Fibroblast of peridontal ligament (primary cell): Measurements from ENCODE around the gene ZNF532.
A peak's percentile ranks its signal among the peaks of the same experiment; 100 is the strongest.

Experiments
- DNase-seq: peaks from one replicate; pipeline ENCODE4 v3.0.0-alpha.2; 2010; ENCODE audit errors: extremely low read depth

ZNF532 gene

DNA sequence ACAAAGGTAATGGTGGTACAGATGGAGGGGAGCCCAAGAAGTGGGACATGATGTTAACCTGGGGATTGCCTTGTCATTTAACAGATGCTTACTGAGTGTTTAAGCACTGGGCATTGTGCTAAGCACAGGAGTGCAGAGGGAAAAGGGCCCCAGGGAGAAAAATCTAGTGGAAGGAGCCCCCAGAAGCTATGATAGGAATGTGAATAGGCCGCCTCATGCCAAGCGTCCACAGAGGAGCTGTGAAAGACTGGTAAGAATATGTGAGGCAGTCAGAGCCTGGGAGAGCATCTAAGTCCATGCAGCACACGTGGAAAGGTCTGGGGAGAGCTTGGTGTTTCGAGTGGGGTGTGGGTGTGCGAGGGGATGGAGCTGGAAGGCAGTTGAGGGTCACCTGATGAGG, 5.5 kb downstream of the ZNF532 start:
- peak; percentile 34 for DNase-seq

DNA sequence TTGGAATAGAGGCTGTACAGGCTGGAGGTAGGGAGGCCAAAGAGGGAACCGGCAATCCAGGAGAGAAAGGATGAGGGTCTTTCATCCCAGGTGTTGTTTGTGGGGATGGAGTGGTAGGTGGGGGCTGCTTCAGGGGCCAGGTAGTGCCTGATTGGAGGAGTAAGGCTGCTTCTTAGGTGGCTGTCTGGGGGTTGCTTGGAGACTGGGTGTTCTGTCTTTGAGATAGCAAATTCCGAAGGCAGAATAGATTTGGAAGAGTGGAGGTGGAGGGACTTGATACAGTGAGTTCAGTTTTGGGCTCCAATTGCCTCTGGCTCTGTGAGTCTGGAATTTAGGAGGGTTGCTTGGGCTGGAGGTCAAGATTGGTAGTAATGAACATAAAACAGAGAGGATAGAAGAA, 5.9 kb downstream of the ZNF532 start:
- DNase-seq = no peak

DNA sequence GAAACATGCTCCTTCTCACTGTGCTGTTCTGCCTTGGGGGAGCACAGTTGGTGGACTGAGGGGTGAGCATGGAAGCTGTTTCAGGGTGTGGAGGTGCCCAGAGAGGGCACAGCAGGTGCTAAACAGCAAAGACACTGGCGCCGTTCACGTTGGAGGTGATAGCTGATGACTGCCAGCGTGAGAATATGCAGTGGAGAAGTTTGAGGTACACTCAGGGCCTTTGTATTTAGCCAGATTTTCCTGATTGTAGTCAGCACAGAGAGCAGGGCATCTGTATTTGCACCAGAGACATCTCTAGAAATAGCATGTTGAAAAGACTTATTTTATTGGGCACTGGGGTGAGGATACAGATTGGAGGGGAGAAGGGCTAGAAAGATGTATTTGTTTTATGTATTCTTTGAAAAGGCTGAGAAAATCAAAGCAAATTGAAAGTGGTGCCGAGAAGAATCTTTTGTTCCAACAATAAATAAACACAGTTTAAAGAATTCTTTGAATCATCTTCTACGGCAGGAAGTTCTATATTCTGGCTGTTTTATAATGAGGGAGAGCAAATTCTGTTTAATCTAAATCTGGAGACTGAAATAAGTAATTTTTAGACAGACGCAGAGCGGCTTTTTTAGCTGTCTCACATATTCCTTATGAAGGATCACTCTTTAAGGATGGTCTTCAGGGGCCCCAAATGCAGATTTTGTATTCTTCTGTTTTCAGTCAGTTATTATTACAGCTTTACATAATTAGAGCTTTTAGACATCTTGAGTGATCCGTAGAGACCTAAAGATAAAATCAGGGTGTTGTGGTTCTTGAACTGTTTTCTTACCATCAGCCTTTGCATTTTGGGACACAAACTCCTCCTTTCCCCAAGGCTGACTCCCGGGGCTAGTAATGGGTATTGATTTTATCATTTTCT, 7.1 kb downstream of the ZNF532 start:
- DNase-seq = peak; percentile 55

DNA sequence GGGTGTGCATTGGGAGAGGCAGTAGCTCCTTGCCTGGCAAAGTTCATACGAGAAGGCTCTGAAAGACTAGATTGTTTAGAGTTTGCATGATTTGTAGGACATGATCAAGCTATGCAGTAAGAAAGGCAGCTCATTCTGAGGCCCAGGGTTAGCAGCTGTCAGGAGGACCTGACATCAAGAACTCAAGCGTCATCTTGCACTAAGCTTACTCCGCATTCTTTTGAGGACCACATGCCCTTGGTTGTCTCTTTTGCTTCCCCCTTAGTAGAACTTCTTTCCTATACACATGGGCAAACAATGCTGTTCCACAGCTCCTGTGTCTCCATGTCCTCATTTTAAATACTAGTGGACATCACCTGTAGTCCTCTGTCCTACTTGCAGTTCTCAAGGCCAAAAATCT, 14.0 kb downstream of the ZNF532 start:
- DNase-seq = no peak

DNA sequence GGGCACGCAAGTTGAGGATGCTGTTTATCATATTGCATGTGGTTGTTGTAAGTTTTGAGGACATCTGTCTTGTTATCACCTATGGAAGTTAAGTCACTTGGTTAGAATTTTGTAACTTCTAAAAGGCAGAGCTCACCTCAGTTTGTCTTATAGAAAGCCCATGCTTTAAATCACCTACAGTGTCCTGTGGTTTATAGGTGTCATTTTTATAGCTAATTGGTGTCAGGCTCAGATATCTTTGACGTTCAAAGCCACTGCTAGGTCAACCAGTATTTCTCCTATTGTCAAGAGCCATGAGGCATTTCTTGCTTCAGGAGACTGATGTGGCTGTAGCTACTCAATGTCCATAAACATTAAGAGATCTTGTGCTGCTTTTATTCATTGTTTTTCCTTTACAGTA, 16.8 kb downstream of the ZNF532 start:
- no peak for DNase-seq

DNA sequence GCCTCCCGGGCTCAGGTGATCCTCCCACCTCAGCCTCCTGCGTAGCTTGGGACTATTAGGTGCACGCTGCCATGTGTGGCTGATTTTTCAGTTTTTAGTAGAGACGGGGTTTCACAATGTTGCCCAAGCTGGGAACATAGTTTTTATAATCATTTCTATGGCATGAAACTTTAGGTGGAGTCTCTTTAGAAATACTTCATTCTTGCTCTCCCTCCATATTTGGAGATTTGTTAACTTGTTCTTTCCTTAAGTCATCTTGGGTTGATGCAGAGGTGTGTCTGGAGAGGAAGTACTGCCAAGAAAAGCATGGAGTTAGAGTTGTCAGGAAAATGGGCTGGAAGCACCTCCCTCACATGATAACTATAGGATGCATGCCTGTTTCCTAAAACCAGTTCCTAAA, 17.4 kb downstream of the ZNF532 start:
- DNase-seq = peak; percentile 61

DNA sequence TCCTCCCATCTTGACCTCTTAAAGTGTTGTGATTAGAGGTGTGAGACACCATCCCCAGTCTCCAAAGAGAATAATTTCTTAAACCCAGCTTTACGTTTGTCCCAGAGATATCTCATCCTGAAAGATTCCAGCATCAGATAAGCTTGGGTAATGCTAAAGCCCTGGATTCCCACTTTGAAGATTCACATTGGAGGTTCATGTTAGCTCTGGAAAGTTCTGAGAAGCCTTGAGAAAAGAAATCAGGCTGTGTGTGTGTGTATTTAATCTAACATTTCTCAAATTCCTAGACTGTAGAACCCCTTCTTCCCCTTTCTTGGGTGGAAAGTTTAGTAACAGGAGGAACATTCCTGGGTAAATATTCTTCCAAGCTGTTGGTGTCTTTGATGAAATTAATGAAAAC, 18.0 kb downstream of the ZNF532 start:
- no peak for DNase-seq

DNA sequence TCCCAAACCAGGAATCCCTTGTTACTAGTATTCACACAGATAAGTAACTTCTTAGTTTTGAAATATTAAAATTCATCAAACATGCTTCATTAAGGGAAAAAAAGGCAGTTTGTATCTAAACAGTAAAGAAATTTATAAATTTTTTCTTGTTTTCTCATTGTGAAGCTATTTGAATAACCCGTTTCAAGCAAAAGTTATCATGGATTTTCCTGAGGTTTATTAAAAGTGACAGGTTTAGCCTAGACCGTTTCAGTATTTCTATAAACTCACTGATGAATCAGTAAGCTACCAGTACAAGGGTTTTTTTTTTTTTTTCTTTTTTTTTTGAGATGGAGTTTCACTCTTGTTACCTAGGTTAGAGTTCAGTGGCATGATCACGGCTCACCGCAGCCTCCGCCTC, 20.0 kb downstream of the ZNF532 start:
- no peak for DNase-seq

DNA sequence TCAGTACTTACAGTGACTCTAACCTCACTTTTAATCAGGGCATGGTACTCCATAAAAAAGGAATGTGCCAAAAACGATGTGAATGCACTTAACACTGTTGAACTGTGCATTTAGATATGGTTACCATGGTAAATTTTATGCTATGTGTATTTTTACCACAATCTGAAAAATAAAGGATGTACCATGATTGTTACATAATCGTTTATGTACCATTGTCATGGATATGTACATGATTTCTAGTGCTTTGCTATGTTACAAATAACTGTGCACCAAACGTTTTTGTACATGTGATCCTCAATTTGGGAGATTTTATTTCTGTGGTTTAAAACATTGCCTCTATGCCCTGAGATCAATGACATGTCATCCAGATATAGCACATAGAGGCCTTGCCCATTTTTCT, 21.8 kb downstream of the ZNF532 start:
- no peak for DNase-seq

DNA sequence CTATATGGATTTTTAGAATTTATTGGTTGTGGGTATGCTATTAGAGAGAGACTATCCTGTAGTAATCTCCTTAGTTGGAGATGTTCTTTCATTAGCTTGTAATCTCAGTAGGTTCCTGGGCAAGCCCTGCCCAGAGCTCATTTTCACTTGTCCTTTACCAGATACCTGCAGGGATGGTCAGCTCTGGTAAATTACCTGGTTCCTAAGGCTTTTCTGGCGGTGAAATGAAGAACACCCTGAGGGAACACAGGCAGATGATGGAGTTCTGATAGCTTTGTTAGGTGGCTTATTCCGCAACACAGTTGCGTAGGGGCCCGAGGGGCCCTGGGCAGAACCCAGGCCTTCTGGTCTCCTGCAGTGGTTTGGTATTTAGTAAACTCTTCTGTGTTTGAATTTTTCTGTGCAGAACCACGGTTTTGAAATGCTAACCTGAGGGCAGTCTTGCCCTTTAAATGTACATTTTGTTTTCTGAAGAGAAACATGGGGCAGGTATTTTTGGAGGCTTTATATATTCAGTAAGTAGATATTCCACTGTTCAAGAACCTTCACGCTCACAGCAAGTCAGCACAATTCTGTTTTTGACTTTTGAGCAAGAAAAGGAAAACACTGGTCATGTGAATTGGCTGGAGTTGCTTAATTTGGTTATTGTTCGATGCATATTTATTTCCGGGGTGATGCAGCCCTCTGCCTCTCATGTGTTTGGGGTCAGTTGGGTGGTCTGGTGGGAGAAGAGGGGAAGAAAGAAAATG, 22.4 kb downstream of the ZNF532 start:
- DNase-seq = peak; percentile 46

DNA sequence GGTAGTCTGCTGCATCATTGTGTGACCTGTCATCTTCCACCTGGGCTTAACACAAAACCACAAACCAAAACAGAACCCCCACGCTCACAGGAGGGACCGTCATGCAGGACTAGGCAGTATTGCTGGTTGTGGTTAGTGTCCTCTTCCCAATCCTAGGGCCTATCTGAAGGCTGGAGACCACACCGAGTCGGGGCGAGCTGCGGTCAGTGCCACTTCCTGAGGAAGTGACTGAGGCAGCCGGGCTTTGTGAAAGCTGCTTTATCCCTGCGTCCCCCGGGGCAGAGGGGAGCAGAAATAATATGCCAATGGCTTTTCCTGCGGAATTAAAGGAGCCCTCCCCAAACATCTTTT, 22.9 kb downstream of the ZNF532 start:
- DNase-seq = peak; percentile 47

DNA sequence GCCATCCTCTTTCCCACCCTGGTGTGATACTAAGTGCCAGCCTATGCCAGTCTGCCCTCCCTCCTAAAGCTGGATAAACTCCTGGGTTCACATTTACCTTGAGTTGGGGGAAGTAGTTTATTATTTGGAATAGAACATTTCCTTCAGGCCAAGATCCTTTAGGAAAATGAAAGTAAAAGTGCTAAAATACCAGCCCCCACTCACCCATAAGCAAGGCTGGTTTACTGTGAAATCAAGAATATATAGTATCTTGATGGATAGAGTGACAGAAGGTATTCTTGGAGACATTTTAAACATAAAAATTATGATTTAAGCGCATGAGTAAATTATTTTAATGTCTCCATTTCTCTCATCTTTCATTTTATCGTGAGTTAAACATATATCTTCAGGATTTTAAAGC, 27.1 kb downstream of the ZNF532 start:
- peak; percentile 58 for DNase-seq

DNA sequence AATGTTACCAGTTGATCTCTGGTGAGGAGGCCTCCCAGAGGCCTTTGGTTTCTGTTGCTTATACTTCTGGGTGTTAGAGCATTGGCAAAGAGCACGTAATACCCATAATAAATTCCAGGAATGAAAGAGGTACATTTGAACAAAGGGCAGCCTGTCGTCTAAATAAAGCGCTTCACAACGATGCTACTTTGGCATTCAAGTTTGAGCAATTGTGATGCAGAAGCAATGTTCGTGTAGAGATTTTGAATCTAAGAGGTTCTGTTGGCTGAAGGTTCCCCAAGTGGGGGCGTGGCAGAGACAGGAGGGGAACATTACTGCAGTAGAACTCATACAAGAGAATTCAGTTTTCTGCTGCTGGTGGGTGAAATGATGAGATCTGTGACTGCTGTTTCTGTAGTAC, 27.8 kb downstream of the ZNF532 start:
- DNase-seq = peak; percentile 47

DNA sequence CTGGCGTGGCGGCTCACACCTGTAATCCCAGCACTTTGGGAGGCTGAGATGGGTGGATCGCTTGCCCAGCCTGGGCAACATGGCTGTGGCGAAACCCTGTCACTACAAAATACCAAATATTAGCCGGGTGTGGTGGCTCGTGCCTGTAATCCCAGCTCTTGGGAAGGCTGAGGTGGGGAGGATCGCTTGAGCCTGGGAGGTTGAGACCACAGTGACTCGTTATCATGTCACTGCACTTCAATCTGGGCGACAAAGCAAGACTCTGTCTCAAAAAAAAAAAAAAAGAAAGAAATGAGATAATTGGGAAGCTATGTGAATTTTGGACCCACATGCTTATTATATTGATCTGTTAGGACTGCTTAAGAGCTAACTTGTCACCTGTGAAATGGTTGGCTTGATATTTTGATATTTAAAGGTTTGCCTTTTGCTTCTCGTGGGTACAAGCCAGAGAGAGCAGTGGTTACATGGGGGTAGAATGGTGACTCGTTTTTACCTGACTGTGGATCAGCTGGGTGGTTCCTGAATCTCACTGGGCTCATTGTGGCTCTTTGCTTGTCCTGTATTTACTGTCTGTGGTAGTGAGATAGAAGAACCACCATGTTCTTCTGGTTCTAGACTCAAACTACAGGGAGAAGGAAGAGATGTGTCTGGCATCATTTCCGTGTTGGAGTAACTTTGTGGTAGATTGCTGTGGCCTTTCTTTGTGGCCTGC, 28.9 kb downstream of the ZNF532 start:
- no peak for DNase-seq

DNA sequence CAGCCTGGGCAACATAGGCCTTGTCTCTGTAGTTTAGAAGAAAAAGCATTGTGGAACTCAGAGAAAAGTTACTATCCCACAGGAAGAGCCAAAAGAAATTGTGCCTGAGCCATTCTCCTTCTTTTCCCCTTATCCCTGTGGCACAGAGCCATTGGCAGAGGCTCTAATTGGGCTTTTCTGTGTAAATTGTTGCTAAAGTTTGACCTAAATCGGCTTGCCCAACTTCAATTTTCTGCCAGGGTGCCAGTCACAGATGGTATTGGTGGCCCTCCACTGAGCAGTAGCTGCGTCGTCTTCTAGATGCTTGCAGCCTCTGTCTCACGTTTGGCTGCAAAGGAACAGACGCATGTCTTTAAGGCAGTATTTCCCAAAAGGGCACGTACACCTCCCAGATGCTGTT, 30.3 kb downstream of the ZNF532 start:
- no peak for DNase-seq

DNA sequence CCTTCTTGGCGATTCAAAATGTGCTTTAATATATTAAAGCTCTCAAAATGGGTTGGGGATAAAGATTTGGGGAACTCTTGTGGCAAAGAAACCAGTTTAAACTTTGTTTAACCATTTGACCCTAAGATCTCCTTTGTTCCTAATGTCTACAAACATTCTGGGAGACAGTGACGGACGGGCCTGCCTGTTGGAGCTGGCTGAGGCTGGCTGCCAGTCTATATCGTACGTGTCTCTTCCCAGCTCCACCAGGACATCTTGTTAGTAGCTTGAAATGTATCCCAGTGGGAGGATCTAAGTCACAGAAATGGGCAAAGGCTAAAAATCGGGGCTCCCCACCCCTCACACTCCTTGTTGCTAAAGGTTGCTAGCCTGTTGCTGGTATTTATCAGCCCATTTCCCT, 30.7 kb downstream of the ZNF532 start:
- no peak for DNase-seq

DNA sequence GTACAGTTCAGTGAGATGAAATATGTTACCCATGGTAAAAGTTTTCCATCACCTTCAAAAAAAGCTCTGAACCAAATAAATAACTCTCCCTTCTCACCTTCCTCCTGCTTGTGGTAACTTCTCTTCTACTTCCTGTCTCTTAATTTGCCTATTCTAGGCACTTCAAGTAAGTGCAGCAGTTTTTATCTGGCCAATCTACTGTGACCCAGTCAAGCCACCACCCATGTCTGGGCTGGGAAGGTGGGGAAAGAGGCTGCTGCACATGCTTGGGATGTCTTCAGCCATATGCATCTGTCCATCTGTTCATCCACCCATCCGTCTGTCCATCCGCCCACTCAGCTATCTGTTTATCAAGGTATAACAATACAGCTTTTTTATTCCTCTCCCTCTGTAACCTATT, 31.6 kb downstream of the ZNF532 start:
- no peak for DNase-seq

DNA sequence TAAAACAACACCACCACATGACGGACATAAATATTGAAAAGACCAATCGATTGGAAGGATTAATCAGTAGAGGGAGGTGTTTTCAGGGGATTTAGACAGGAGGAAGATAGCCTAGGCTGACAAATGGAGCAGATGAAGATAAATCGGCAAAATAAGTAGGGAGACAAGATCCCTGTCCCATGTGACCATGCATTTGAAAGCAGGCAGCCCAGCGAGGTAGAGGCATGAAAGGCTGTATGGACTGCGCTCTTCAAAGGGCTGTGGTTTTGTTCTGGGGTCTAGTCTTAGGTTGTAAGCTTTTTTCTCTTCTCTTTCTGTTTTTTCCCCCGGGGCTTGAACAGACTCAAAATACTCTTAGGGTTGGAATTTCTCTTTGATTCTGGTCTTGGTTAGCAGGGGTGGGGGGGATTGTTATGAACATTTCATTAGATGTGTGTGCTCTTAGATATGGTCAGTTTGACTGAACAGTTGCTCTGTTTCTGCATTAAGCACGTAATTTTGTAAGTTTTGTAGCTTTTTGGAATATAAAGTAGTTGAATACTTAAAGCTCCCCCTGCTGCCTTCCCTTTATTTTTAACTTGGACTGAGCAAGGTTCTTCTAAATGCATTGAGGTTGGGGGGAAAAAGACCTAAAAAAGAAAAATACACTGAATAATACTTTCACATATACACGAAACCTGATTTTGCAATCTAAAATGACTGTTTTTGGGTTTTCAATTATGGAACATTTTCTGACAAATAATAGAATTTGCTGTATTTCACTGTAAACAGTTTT, 32.2 kb downstream of the ZNF532 start:
- peak; percentile 33 for DNase-seq

DNA sequence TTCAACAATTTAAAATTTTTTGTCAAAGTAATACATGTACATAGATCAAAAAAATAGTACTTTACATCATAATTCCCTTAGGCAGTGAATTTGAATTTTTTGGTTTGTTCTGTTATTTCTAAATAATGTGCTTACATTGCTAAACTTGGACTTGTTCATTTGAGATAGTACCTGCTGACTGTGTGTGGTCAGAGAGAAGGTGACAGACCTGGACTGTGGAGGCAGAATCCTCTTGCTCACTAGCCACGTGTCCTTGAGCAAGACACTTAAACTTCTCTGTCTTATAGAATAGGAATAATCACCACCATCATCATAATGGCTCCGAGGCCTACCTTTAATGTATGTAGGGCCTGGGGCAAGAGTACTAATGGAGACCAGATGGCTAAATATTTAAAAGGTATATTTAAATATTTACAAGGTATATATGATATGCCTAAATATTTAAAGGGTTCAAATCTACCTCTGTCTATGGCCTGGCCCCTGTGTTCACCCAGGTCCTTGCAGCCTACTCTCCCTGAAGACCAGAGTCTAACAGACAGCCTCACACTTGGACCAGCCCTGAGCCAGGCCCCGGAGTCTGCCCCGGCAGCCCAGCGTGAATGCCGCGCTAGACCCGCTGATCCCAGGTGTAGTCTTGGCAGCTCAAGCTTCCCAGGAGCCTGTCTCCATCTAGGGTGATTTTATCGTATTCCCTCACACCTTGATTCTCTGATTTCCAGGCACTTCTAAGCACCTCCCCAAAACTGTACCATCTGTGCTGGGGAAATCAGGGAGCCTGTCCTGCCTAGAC, 33.5 kb downstream of the ZNF532 start:
- no peak for DNase-seq

DNA sequence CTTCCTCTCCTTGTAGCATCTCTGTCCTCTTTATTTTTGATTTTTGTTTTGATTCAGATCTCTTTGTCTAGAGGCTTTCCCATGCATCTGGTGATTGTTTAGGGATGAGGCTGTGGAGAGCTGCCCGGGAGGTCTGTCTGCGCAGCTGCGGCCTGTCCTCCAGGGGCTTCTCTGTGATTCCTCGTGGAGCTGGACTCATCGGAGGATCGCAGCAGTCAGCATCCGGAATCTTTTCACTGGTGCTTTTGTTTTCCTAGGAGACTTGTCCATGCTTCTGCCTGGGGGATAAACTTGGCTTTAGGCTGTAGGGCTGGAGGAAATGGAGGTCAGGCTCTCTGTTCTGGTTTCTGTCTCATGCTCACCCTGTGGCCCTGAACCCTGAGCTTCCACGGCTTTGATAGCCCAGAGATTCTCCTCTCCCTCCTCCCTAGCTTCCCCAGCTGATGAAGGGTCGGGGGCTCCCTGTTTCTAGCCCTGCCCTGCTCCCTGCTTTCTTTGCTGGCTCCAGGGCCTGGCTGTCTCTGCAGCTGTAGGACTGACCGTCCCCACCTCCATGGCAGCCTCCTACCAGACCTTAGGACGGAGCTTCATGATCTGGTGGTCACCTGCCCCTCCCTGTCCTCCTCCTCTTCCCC, 35.5 kb downstream of the ZNF532 start:
- peak; percentile 80 for DNase-seq

DNA sequence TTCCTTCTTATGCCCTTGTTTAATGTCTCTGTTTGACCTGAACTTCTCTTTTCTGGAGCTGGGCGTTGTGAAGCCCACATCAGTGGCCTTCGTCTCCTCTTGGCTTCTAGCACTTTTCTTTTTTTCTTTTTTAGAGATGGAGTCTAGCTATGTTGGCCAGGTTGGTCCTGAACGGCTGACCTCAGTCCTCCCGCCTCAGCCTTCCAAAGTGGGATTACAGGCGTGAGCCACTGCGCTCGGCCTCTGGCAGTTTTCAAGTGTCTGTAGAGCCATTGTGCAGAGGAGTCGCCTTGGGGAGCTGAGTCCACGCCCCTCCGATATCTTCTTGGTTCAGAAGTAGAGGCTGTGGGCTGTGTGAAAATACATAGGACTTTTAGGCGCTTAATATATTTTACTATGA, 36.5 kb downstream of the ZNF532 start:
- no peak for DNase-seq
